ENCODE measurements around the gene TTLL6. TPM values are rescaled to one million over a fixed set of nuclear protein-coding genes. Genes with fewer than 3 reads are reported as not detected.

TTLL6 gene
- total and polyA plus RNA-seq, 2 of the 4 experiments (the other 2 are of a cell fraction) = not detected

DNA sequence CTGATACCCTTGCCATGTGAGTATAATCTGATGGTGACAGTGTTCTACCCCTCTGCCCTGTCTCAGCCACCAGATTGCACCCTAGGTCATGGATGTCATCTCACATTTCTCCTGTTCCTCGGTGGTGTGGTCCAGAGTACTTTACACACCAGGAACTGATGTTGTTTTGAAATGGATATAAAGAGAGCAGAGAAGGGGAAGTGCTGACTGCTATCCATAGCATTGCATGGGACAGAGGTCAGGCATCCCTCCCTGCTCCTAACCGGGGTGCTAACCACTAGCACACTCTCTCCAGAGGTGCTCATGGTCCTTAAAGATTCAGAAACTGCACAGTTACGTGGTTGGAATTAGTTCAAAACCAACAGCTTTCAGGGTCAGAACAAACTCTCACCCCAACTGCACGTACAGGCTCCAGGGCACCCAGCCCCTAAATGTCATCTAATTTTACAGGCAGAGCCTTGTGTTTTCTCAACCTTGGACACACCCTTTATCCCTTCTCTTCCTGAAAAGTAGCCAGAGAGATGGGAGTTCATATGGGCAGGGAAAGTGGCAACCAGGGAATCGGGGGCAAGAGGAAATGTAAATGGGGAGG, 16.3 kb downstream of the TTLL6 start (continued):
- TF ChIP-seq RFX5 (IDR thresholded peaks at IDR 0.05; ENCODE audit: low read depth, low read length) = no peak

DNA sequence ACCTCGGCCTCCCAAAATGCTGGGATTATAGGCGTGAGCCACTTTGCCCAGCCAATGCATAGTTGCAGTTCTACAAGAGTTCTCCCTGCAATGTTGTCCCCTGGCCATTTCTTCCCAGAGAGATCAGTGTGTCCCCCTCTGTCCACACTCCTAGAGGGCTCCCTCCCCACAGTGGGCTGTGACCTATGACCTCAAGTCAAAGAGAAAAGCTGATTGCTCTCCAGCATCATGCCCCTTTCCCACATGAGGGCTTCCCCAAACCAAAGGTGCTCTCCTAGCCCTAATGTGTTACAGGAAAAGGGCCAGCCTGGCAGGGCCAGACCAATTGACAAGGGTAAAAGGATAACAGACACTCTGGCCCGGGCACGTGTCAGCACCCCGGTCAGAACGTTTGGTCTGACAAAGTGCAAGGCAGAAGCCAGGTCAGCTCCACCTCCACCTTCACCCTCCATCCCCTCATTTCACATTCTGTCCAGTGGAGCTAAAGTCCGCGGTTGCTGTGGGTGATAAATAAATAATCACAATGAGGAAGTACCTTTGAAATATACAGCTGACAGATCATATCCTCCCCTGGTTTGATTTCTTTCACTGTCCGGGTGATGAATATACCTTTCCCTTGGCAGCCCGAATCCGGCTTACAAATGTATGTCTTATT, 17.8 kb downstream of the TTLL6 start:
- 100% methylated on average over 1 of the region's 11 CpGs; no CpG with 5 or more reads in 1 of the 2 experiments for WGBS, 2 experiments (ENCODE audit: extremely low coverage in 2 of 2, insufficient read length in 1 of 2)
- CTCF ChIA-PET = interaction anchor here (0.7 to 1.5 kb wide), 3 partner anchors 75 to 127 kb away, joined by 3 to 6 read pairs (median 3); no protein-coding TSS in a partner anchor
- no peak for TF ChIP-seq MAFK (IDR thresholded peaks at IDR 0.05; ENCODE audit: low read depth, low read length)
- no peak for TF ChIP-seq SMC3 (IDR thresholded peaks at IDR 0.05; ENCODE audit: low read depth, low read length)
- TF ChIP-seq, protein P1, sequence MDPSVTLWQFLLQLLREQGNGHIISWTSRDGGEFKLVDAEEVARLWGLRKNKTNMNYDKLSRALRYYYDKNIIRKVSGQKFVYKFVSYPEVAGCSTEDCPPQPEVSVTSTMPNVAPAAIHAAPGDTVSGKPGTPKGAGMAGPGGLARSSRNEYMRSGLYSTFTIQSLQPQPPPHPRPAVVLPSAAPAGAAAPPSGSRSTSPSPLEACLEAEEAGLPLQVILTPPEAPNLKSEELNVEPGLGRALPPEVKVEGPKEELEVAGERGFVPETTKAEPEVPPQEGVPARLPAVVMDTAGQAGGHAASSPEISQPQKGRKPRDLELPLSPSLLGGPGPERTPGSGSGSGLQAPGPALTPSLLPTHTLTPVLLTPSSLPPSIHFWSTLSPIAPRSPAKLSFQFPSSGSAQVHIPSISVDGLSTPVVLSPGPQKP (IDR thresholded peaks at IDR 0.05; ENCODE audit: borderline replicate concordance, low read depth, low read length) = no peak
- TF ChIP-seq, protein P2, sequence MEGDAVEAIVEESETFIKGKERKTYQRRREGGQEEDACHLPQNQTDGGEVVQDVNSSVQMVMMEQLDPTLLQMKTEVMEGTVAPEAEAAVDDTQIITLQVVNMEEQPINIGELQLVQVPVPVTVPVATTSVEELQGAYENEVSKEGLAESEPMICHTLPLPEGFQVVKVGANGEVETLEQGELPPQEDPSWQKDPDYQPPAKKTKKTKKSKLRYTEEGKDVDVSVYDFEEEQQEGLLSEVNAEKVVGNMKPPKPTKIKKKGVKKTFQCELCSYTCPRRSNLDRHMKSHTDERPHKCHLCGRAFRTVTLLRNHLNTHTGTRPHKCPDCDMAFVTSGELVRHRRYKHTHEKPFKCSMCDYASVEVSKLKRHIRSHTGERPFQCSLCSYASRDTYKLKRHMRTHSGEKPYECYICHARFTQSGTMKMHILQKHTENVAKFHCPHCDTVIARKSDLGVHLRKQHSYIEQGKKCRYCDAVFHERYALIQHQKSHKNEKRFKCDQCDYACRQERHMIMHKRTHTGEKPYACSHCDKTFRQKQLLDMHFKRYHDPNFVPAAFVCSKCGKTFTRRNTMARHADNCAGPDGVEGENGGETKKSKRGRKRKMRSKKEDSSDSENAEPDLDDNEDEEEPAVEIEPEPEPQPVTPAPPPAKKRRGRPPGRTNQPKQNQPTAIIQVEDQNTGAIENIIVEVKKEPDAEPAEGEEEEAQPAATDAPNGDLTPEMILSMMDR (conservative IDR thresholded peaks at IDR 0.05; ENCODE audit: low read depth, low read length) = no peak
- TF ChIP-seq BHLHE40 (IDR thresholded peaks at IDR 0.05; ENCODE audit: low read depth, low read length) = no peak
- no peak for TF ChIP-seq NFE2L2 (IDR thresholded peaks at IDR 0.05; ENCODE audit: low read depth, low read length)
- no peak for TF ChIP-seq MAZ (IDR thresholded peaks at IDR 0.05; ENCODE audit: borderline replicate concordance, low read depth, low read length)
- no peak for TF ChIP-seq CEBPB (IDR thresholded peaks at IDR 0.05; ENCODE audit: low read depth, low read length)

More for the DNA sequence above, 17.8 kb downstream of the TTLL6 start:
- no peak overlapping the region for H3K27ac ChIP-seq (ENCODE audit: insufficient read depth, low read length)
- no peak overlapping the region for H3K23ac ChIP-seq (ENCODE audit: low read depth, low read length)
- DNase-seq = no peak
- in situ Hi-C loops (cut with MboI; ENCODE audit: low sequenced_read_pairs) (no loop called here), intact Hi-C loops (cut with micrococcal nuclease) (no loop called here), dilution Hi-C loops (cut with HindIII; ENCODE audit: low sequenced_read_pairs, unreplicated experiment) (no loop called here)
- H2BK5ac ChIP-seq (ENCODE audit: low read depth, low read length, poor library complexity, severe bottlenecking) = no peak overlapping the region
- H2BK20ac ChIP-seq (ENCODE audit: low read depth, low read length) = no peak overlapping the region
- no peaks in the 10 kb centered on the region for H3K36me3 ChIP-seq (ENCODE audit: control insufficient read depth, insufficient read depth, low read length)
- H2AK9ac ChIP-seq (replicated peaks; ENCODE audit: low read depth, low read length, poor library complexity) = no peak overlapping the region
- peaks cover 22% of the 10 kb centered on the region for H3K9me1 ChIP-seq (ENCODE audit: insufficient read depth, low read length)
- H2AFZ ChIP-seq (replicated peaks; ENCODE audit: low read length, poor library complexity) = no peak overlapping the region
- H3K4me3 ChIP-seq (ENCODE audit: insufficient read depth, low read depth, low read length) = no peak overlapping the region
- H4K91ac ChIP-seq (ENCODE audit: insufficient read depth, low read depth, low read length) = no peak overlapping the region
- H3K27me3 ChIP-seq (ENCODE audit: control insufficient read depth, insufficient read depth, low read length) = no peaks in the 10 kb centered on the region; the same call in 1 of the 2 replicates
- H3K4me2 ChIP-seq (ENCODE audit: low read depth, low read length) = no peak overlapping the region
- H2AK5ac ChIP-seq (ENCODE audit: low read depth, low read length) = no peak overlapping the region
- H4K8ac ChIP-seq (ENCODE audit: low read depth in 2 of 2, low read length in 2 of 2) = no peak overlapping the region
- no peak overlapping the region for H3K9ac ChIP-seq (ENCODE audit: low read depth, low read length)
- H3K9me3 ChIP-seq (ENCODE audit: control insufficient read depth, insufficient read depth, low read length) = no peaks in the 10 kb centered on the region
- H3K4ac ChIP-seq (ENCODE audit: low read depth, low read length) = no peak overlapping the region
- no peak overlapping the region for H2BK120ac ChIP-seq (ENCODE audit: low read depth, low read length)
- no peak overlapping the region for H3K56ac ChIP-seq (ENCODE audit: extremely low read depth, insufficient read depth, low read length)
- BruUV-seq (replicated peaks) = no TSS peak
- POLR2A ChIA-PET (ENCODE audit: unreplicated experiment) = interaction anchor here (0.5 kb wide), 1 partner anchor 997 kb away, joined by 3 read pairs; no protein-coding TSS in a partner anchor
- no peaks in the 10 kb centered on the region for H4K20me1 ChIP-seq (ENCODE audit: insufficient read depth, low read length)
- no peaks in the 10 kb centered on the region for H3K79me1 ChIP-seq (ENCODE audit: low read depth in 1 of 2, low read length in 2 of 2)
- H2BK15ac ChIP-seq (ENCODE audit: low read depth, low read length) = no peak overlapping the region
- H3K18ac ChIP-seq (ENCODE audit: low read depth, low read length) = no peak overlapping the region
- ATAC-seq (ENCODE audit: low read depth) = no peak
- H3K4me1 ChIP-seq (ENCODE audit: control insufficient read depth, insufficient read depth, low read length) = peaks cover 21% of the 10 kb centered on the region
- H4K5ac ChIP-seq (ENCODE audit: low read depth, low read length) = no peak overlapping the region
- no peak overlapping the region for H3K14ac ChIP-seq (replicated peaks; ENCODE audit: low read depth, low read length)
